OCI-LY3 (cell line): ENCODE measurements around the gene CDON.

Source experiments
- EZH2phosphoT487 ChIP-seq: fragments of 200-600 bp; shearing (Covaris generic); IDR thresholded peaks from 2 replicates; pipeline ENCODE4 v1.6.1; 2018; ENCODE audit warnings: antibody characterized with exemption, mixed run types, low read depth
- TF ChIP-seq, protein P1 (sequence below): fragments of 200-600, 300-600 bp; sonication (generic); IDR thresholded peaks from 2 replicates; pipeline ENCODE4 v1.5.1; 2014; ENCODE audit warnings: antibody characterized with exemption, low read length, low read depth

DNA sequence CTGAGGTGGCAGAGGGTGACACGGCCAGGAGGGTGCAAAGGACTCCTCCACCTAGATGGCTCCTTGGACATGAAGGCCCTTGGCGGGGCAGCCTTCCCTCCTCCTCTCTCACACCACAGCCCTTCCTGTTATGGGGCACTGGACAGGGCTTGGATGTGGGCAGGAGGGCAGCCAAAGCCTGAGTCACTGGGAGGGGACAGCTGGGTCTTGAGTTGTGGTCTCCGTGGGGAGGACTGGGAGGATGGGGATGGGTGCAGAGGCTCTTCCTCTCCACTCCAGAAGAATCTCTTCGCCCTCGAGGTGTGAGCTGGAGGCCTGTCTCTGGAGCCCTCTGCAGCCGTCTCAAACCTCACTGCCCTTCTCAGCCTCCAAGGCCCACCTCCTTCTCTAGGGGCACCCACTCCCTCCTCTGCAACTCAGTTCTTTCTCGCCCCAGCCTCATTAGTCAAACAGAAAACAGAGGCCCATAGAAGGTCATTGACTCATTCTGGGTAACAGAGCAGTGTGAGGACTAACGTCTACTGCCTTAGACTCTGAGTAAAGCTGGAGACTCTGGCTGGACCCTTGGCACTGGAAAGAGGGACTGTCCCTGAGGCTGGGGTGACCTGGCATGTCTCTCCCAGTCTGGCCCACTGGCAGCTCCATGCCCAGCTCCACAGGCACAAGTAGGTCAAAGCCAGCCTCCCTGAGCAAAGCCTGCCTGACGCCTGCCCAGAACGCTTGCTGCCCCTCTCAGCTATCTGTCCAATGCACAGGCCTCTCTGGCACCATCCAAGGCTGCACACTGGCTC lies 47.5 kb upstream of the CDON start:
- TF ChIP-seq, protein P1, sequence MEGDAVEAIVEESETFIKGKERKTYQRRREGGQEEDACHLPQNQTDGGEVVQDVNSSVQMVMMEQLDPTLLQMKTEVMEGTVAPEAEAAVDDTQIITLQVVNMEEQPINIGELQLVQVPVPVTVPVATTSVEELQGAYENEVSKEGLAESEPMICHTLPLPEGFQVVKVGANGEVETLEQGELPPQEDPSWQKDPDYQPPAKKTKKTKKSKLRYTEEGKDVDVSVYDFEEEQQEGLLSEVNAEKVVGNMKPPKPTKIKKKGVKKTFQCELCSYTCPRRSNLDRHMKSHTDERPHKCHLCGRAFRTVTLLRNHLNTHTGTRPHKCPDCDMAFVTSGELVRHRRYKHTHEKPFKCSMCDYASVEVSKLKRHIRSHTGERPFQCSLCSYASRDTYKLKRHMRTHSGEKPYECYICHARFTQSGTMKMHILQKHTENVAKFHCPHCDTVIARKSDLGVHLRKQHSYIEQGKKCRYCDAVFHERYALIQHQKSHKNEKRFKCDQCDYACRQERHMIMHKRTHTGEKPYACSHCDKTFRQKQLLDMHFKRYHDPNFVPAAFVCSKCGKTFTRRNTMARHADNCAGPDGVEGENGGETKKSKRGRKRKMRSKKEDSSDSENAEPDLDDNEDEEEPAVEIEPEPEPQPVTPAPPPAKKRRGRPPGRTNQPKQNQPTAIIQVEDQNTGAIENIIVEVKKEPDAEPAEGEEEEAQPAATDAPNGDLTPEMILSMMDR, result no peak
- TF ChIP-seq EZH2phosphoT487, result no peak
